ENCODE measurements around the gene SHISA9.

SHISA9 gene

GRCh38 chr16:13242201-13242600, 340.8 kb downstream of the SHISA9 start:
- DNase-seq (ENCODE audit: insufficient read length, low spot score) (no peak), FAIRE-seq (no peak)
- no peak for TF ChIP-seq CTCF (IDR thresholded peaks at IDR 0.05; ENCODE audit: insufficient read depth, missing control alignments)

- DNase-seq (ENCODE audit: insufficient read length, low spot score) = no peak
- TF ChIP-seq CTCF (IDR thresholded peaks at IDR 0.05; ENCODE audit: insufficient read depth, missing control alignments) = no peak
- FAIRE-seq = no peak
These were observed 343.4 kb downstream of the SHISA9 start for GRCh38 chr16:13244770-13245169.

GRCh38 chr16:13245713-13246377, 344.4 kb downstream of the SHISA9 start:
- no peak for TF ChIP-seq CTCF (IDR thresholded peaks at IDR 0.05; ENCODE audit: insufficient read depth, missing control alignments)
- DNase-seq (ENCODE audit: insufficient read length, low spot score) = no peak
- no peak for FAIRE-seq

GRCh38 chr16:13254998-13255614, 353.7 kb downstream of the SHISA9 start:
- no peak for TF ChIP-seq CTCF (IDR thresholded peaks at IDR 0.05; ENCODE audit: insufficient read depth, missing control alignments)
- no peak for DNase-seq (ENCODE audit: insufficient read length, low spot score)
- FAIRE-seq = no peak

- no peak for FAIRE-seq
- TF ChIP-seq CTCF (IDR thresholded peaks at IDR 0.05; ENCODE audit: insufficient read depth, missing control alignments) = no peak
- DNase-seq (ENCODE audit: insufficient read length, low spot score) = no peak
These were observed 361.1 kb downstream of the SHISA9 start for GRCh38 chr16:13262270-13263090.

GRCh38 chr16:13264749-13265552, 363.6 kb downstream of the SHISA9 start:
- FAIRE-seq (no peak), DNase-seq (ENCODE audit: insufficient read length, low spot score) (no peak)

More at GRCh38 chr16:13264749-13265552, 363.6 kb downstream of the SHISA9 start:
- TF ChIP-seq CTCF (IDR thresholded peaks at IDR 0.05; ENCODE audit: insufficient read depth, missing control alignments) = no peak
